Stimulated activated CD8-positive, alpha-beta memory T cell treated with anti-CD3 and anti-CD28 coated beads, Interleukin-4, amount 100 ng/mL, for 48 hours (primary cell): Measurements from ENCODE around the gene RNF114.
A peak's percentile ranks its signal among the peaks of the same experiment; 100 is the strongest.
"Not testable (repeated sequence)": the region's sequence is repeated elsewhere in the genome, so short reads cannot be mapped to it uniquely, and the experiment has no call there.

Experiments
- DNase-seq: peaks from one replicate; pipeline ENCODE4 v3.0.0-alpha.2; 2020

The RNF114 gene

DNA sequence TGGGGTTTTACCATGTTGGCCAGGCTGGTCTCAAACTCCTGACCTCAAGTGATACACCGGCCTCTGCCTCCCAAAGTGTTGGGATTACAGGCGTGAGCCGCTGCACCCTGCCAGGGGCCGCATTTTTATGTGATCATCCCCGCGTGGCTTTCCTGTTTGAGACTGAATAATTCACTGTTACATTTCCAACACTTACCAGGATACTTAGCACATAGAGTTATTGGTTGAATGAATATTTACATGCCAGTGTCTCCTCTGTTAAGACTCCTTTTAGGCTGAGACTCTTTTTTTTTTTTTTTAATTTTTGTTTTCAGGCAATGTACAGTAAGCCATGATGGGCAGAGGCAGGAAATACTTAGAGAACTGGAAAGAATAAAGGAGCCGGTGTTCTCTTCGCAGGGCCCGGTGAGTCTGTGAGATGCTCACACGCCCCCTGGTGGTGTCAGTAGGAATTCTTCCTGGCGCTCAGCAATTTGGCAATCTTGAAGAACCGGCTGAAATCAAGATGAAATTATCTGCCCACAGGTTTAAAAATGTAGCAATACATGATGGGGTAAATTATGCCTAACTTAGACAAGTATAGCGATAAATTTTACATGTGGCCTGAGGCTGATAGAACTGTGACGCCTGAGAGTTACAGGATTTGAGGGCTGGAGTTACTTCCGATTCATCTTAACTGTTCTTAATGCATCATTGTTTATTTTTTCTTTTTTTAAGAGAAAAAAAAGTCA lies 7.6 kb upstream of the RNF114 start:
- DNase-seq: peak; percentile 88

DNA sequence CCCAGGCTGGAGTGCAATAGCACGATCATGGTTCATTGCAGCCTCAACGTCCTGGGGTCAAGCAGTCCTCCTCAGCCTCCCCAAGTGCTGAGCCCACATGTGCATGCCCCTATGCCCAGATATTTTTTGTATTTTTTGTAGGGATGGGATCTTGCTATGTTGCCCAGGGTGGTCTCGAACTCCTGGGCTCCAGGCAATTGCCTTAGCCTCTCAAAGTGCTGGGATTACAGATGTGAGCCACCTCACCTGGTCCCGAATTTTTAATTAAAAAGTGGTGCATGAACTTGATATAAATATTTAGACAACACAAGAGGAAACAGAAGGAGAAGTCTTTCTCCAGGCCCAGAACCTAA lies 7.1 kb upstream of the RNF114 start:
- no peak for DNase-seq

DNA sequence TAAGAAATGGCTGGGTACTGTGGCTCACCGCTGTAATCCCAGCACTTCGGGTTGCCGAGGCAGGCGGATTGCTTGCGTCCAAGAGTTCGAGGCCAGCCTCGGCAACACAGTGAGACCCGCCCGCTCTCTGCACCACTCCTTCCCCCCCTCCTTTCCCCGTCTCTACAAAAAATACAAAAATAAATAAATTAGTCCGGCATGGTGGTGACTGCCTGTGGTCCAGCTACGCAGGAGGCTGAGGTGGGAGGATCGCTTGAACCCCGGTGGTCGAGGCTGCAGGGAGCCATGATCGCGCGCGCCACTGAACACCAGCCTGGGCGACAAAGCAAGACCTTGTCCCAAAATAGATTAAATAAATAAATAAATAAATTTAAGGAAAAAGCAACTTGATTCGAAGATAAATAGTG lies 448 bp upstream of the RNF114 start:
- DNase-seq: no peak

DNA sequence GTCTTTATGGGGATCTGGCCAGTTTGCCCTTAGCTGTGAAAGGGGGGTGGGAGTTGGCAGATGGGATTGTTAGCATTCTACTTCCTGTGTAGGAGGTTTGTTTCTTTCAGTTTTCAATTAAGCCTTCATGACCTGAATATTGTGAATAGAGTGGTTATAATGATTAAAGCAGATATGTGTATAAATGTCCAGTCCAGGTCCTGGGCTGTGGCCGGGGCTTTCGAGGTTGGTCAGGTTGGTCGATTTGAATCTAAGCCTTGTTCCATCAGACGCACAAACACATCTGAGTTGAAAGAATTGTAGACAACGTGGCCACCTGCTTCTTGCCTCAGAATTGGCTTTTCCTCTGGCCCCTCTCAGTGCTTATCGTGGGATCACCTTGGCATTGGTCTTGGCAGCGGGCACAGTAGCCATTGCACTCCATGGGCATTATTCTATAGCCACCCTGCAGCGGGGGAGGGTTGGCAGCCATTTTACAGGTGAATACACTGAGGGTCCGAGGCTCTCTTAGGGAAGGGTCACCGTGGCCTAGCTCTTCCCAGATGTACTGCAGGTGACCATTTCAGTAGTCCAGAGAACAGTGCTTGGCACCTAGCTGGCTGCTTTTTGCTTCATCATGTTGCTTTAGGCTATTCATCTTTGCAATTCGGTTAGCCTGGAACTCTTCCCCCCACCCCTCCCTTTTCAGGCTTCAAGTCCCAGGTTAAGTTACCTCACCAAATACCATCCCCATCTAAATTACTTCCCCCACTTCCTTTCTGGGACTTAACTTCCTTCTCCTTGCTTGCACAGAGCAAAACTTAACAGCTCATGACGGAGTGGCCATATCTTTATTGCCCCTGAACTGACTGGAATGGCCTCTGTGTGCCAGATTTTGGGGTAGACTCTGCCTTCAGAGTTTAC lies 1.1 kb downstream of the RNF114 start:
- no peak for DNase-seq

DNA sequence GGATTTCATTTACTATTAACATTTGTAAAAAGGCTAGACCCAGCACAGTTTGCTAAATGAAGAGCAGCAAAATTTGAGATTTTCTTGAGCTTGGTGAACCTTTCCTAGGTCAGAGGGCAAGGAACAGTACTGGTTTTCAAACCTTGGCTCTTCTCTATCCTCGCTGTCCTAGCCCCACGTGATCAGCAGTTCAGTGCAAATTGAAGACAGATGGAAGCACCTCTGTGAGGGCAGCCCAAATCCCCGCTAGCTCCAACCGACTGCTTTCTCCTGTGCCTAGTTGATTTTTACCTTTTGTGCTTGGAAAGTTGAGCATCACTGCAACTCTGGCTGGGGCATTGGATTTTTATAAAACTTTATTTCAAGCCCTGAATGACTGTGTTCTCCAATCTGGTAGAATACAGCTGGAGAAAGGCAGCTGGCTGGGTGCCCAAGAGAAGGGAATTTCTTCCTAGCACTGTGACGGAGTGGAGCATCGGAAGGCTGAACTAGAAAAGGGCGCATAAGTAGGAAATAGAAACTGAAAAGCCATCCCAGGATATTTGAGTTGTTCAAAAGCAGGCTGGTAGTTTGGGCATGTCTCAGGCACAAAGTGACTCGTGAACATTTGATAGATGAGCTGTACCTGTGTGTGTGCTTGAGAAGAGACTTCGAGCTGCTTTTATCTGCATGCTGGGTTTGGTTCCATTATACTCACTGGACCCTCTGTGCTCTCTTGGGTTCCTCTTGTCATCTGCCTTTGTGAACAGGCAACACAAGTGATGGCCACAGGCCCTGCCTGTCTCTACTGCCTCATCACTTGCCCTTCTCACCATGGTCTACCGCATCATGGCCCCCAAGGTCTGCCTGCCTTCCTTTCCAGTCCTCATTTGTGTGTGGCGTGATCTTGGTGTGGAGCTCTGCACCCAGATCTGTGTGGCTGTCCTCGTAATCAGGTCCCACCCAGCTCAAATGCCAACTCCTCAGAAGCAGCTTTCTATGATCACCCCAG lies 2.3 kb downstream of the RNF114 start:
- no peak for DNase-seq

DNA sequence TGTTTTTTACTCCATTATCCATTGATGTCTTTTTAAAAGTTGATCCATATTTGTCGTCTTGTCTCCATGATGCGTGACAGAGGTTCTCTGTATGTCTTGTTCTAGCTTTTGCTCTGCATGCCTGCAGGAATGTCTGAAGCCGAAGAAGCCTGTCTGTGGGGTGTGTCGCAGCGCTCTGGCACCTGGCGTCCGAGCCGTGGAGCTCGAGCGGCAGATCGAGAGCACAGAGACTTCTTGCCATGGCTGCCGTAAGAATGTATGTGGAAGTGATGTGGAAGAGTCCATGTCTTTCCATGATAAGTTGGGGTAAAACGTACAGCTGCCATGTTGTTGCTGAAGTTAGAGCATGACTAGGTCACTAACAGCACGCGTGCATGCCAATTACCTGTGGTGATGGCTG lies 5.3 kb downstream of the RNF114 start:
- no peak for DNase-seq

DNA sequence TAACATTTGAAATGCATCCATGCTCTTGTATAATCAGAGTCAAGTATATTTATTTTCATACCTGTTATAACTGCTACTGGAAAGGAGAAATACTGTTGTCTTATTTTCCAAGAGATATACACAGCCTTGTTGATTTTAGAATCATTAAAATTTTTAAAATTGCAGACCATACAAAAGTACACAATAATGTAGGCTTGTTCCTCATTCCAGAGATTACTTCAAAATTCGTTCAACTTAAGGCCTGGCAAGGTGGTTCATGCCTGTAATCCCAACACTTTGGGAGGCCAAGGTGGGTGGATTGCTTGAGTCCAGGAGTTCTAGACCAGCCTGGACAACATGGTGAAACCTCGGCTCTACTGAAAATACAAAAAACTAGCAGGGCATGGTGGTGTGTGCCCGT lies 6.1 kb downstream of the RNF114 start:
- no peak for DNase-seq

DNA sequence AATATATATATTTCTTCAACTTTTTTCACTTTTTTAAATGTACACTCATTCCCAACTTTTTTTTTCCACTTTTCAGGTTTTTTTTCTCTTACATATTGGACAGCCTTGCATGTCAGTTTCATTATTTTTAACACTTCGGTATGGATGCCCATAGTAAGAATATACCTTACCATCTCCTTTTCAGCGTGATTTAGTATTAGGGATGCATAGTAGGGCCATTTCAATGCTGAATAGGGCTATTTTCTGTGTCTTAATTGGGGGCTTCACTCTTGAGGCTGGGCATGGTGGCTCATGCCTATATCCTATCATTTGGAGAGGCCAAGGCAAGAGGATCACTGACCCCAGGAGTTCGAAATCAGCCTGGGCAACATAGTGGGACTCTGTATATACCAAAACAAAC lies 6.7 kb downstream of the RNF114 start:
- no peak for DNase-seq

DNA sequence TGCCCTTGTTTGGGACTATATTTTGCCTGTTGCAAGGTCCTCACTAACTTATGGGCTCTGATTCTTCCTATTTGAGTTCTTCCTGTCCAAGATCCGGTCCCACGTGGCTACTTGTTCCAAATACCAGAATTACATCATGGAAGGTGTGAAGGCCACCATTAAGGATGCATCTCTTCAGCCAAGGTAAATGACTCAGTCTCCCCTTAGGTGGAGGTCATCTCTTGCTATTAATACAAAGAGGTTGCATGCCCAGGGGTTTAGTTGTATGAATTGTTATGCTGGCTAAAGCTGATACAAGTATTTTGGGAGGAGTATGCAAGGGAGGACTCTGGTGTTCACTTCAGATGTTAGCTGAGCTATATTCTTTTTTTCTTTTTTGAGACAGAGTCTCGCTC lies 9.1 kb downstream of the RNF114 start:
- DNase-seq: no peak

DNA sequence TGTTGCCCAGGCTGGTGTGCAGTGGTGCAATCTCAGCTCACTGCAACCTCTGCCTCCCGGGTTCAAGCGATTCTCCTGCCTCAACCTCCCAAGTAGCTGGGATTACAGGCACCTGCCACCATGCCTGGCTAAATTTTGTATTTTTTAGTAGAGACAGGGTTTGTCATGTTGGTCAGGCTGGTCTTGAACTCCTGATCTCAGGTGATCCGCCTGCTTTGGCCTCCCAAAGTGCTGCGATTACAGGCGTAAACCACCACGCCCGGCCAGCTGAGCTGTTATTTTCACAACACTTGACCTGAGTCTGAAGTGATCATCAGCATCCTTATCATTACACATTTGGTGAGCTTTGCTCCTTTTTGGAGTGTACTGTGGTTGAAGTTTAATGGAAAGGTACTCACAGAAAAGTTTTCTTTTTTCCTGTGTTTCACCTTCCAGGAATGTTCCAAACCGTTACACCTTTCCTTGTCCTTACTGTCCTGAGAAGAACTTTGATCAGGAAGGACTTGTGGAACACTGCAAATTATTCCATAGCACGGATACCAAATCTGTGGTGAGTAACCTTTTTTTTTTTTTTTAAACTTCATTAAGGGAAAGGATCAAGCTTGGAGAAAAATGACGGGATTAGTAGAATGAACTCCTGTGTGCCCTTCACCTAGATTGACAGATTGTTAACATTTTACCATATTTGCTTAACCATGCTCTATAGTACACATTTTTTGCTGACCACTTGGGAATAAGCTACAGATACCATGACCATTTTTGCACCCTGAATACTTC lies 9.7 kb downstream of the RNF114 start:
- no peak for DNase-seq

DNA sequence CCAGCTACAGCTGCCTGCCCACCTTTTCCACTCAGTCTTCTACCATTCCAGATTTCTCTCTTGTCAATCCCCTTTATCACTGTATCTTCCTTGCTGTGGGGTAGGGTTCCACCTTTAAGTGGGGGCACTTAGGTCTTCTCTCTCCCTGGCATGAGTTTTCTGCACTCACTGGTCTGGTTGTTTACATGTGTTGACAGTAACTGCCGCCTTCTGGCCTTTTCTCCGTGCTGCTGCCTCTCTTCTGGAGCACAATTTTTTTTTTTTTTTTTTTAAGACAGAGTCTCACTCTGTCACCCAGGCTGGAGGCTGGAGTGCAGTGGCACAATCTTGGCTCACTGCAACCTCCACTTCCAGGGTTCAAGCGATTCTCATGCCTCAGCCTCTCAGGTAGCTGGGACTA lies 12.0 kb downstream of the RNF114 start:
- DNase-seq: no peak

DNA sequence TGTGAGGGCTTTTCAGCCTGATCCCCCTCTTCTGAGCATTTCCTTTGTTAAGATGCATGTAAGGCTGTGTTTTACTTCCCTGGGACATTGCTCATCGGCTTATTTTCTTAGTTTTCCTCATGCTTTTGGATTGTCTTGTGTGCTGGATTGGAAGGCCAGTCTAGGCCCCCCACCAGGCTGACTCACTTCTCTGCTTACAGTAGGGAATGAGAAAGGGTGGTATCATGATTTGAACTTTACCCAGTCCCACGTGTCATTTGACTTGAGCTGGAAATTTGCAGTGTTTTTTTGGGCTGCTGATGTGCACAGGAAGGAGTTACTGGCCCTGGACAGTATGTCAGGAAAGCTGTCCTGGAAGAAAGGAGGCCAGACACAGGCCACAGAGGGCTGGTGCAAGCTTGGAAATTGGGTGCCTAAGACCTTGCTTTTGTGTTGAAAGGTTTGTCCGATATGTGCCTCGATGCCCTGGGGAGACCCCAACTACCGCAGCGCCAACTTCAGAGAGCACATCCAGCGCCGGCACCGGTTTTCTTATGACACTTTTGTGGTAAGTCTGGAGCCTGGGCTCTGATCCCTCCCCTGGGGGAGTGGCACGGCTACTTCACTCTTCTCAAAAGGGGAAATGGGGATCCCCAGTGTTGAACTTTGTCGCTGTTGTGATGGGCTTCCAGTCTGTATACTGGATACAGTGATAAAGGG lies 12.8 kb downstream of the RNF114 start:
- DNase-seq: no peak

DNA sequence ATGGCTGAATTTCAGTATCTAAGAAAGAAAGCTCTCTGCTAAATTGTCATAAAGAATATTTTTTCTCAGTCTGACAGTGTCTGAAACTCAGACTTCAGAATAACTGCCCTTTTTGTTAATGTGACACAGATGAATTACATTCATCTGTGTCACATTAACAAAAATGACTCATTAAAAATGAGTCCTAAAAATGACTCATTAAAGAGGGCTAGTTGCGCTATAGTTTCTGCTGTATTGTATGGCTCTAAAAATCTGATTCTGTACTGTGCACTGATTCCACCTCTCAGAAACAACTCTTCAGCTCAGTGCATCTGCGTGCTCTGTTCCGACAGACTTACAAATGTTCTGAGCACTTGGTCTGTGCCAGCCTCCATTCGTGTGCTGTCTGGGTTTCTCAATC lies 15.0 kb downstream of the RNF114 start:
- no peak for DNase-seq

DNA sequence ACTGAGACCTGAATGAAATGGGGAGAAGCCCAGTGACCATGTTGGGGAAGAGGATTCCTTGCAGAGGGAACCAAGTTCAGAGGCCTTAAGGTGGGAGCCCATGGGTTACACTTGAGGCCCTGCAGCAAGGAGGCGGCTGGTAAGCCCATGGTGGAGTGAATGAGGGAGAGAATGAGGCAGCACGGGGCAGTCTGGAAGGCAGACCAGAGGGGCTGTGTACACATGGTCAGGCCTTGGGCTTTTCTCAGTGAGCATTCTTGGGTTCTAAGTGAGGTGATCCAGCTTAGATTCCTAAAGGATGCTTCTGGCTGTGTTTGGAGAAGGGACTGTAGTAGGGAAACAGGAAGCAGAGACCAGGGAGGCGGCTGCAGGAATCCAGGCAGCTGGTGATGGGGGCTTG lies 19.0 kb downstream of the RNF114 start:
- no peak for DNase-seq

DNA sequence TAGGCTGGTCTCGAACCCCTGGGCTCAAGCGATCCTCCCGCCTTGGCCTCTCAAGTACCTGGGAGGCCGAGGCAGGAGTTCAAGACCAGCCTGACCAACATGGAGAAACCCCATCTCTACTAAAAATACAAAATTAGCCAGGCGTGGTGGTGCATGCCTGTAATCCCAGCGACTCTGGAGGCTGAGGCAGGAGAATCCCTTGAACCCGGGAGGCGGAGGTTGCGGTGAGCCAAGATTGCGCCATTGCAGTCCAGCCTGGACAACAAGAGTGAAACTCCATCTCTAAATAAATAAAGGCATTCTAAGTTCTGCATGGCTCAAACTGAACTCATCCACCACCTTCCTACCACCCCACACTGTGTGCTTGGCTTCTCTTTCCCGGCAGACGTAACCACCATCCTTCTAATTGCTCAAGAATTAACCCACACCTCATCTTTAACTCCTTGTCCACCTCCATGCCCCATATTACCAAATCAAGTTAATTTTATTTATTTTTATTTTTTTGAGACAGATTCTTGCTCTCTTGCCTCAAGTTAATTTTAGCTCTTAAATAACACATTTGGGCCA lies 19.7 kb downstream of the RNF114 start:
- DNase-seq: not testable (repeated sequence)

DNA sequence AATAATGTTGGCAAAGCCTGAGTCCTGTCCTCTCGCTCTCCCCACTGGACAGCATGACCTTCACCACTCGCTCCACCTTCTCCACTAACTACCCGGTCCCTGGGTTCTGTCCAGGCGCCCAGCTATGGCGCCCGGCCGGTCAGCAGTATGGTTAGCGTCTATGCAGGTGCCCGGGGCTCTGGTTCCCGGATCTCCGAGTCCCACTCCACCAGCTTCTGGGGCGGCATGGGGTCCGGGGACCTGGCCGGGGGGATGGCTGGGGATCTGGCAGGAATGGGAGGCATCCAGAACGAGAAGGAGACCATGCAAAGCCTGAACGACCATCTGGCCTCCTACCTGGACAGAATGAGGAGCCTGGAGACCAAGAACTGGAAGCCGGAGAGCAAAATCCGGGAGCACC lies 20.5 kb downstream of the RNF114 start:
- no peak for DNase-seq

DNA sequence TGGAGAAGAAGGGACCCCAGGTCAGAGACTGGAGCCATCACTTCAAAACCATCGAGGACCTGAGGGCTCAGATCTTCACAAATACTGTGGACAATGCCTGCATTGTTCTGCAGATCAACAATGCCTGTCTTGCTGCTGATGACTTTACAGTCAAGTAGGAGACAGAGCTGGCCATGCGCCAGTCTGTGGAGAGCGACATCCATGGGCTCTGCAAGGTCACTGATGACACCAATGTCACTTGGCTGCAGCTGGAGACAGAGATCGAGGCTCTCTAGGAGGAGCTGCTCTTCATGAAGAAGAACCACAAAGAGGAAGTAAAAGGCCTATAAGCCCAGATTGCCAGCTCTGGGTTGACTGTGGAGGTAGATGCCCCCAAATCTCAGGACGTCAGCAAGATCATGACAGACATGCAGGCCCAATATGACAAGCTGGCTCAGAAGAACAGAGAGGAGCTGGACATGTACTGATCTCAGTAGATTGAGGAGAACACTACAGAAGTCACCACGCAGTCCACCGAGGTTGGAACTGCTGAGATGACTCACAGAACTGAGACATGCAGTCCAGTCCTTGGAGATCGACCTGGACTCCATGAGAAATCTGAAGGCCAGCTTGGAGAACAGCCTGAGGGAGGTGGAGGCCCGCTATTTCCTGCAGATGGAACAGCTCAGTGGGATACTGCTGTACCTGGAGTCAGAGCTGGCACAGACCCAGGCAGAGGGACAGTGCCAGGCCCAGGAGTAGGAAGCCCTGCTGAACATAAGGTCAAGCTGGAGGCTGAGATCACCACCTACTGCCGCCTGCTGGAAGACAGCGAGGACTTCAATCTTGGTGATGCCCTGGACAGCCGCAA lies 21.1 kb downstream of the RNF114 start:
- DNase-seq: not testable (repeated sequence)

DNA sequence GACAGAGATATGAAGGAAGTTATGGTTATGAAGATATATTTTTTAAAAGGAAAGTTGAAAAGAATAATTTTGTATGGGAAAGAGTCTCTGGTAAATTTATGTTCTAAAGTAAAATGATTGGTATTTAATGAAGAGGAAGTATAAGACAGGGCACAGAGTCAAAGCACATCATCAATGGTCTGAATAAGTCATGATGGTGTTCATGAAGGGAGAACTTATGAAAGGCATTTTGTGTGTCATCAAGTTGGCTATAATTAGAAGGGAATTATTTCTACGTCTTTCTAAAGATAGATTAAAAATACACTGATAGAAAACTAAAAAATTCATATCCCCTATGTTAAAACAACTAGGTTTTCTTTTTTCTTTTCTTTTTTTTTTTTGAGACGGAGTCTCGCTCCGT lies 25.2 kb downstream of the RNF114 start:
- DNase-seq: no peak

DNA sequence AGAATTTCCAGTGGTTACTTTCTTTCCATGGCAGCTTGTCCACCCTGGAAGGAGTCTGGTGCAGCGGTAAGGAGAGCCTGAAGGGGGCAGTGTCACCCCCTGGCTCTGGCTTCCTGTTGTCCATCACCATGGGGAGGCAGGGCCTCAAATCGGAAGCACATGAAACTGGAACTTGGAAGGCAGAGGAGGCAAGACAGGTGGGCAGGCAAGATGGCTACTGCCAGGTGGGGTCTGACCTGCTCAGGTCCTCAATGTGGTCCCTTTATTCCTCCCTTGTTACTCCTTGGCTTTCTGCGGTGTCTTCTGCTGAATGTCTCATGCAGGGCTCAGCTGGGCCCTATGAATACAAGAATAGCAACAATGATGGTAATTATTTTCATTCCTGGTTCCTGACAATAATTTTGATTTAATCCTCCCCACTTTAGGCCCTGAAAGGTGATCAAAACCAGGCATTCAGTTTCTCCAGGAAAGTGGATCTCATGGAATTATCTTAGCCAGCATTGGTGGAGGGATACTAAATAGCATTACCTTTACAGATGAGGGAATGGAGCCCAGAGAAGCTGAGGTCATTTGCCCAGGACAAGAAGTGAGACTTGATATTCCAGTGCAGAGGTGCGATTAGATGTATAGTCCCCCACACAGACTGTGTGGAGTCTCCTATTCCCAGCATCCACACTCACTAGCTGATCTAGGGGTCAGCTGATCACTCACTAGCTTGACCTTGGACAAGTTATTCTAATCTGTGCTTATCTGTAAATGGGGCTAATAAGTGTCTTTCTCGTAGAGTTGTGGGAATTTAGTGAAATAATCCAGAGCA lies 29.0 kb downstream of the RNF114 start:
- DNase-seq: peak; percentile 59
